ENCODE data around the gene TM6SF1. TPM values are rescaled to one million over a fixed set of nuclear protein-coding genes. Genes with fewer than 3 reads are reported as not detected.
A peak's percentile ranks its signal among the peaks of the same experiment; 100 is the strongest.

Gene TM6SF1
- polyA plus RNA-seq, 1 experiment, result 15.1 TPM

- CTCF ChIA-PET, result interaction anchor here (1.1 kb wide), 1 partner anchor 95 kb away, joined by 3 read pairs; no protein-coding TSS in a partner anchor
- no peak for TF ChIP-seq CTCF (IDR thresholded peaks at IDR 0.05; ENCODE audit: low read depth, low read length)
- POLR2A ChIA-PET, result no interaction called here
Observed at GRCh38 chr15:83105440-83105839, 2.0 kb upstream of the TM6SF1 start.

GRCh38 chr15:83107841-83108181 lies 366 bp downstream of the TM6SF1 start:
- peak overlapping the region; percentile 64 for H3K4me3 ChIP-seq (ENCODE audit: low read depth, low read length)
- no peak overlapping the region for H3K27ac ChIP-seq (ENCODE audit: low read depth, low read length)
- ChIA-PET CTCF (interaction anchor here (2.4 kb wide), 1 partner anchor 97 kb away, joined by 7 read pairs; the partner anchor contains the start of gene C15orf40), POLR2A (interaction anchor here (0.6 kb wide), 1 partner anchor 33 kb away, joined by 9 read pairs; no protein-coding TSS in a partner anchor)
- DNase-seq (ENCODE audit: low read depth, low spot score), result no peak
- no peak for TF ChIP-seq CTCF (IDR thresholded peaks at IDR 0.05; ENCODE audit: low read depth, low read length)
- no peaks in the 10 kb centered on the region; the same call in 1 of the 2 replicates for H3K9me3 ChIP-seq (ENCODE audit: control insufficient read depth, insufficient read depth, low read length)
- H3K27me3 ChIP-seq (ENCODE audit: control insufficient read depth, insufficient read depth, low read length), result no peaks in the 10 kb centered on the region

More at GRCh38 chr15:83105440-83105839, 2.0 kb upstream of the TM6SF1 start:
- H3K4me3 ChIP-seq (ENCODE audit: low read depth, low read length), result no peak overlapping the region
- DNase-seq (ENCODE audit: low read depth, low spot score), result no peak
- no peaks in the 10 kb centered on the region; the same call in 1 of the 2 replicates for H3K9me3 ChIP-seq (ENCODE audit: control insufficient read depth, insufficient read depth, low read length)
- peak overlapping the region; percentile 11 for H3K27ac ChIP-seq (ENCODE audit: low read depth, low read length)
- peaks cover 8% of the 10 kb centered on the region for H3K27me3 ChIP-seq (ENCODE audit: control insufficient read depth, insufficient read depth, low read length)

- H3K4me3 ChIP-seq (ENCODE audit: low read depth, low read length), result peak overlapping the region; percentile 64
- no peaks in the 10 kb centered on the region for H3K27me3 ChIP-seq (ENCODE audit: control insufficient read depth, insufficient read depth, low read length)
- TF ChIP-seq CTCF (IDR thresholded peaks at IDR 0.05; ENCODE audit: low read depth, low read length), result no peak
- peak; percentile 29 for DNase-seq (ENCODE audit: low read depth, low spot score)
- H3K27ac ChIP-seq (ENCODE audit: low read depth, low read length), result peak overlapping the region; percentile 47
- ChIA-PET POLR2A (no interaction called here), CTCF (interaction anchor here (2.4 kb wide), 1 partner anchor 97 kb away, joined by 7 read pairs; the partner anchor contains the start of gene C15orf40)
- H3K9me3 ChIP-seq (ENCODE audit: control insufficient read depth, insufficient read depth, low read length), result no peaks in the 10 kb centered on the region; the same call in 1 of the 2 replicates
Observed at GRCh38 chr15:83108266-83109219, 1.1 kb downstream of the TM6SF1 start.

GRCh38 chr15:83109532-83109931 lies 2.1 kb downstream of the TM6SF1 start:
- Histone ChIP-seq H3K4me3 (ENCODE audit: low read depth, low read length) (no peak overlapping the region), H3K27me3 (ENCODE audit: control insufficient read depth, insufficient read depth, low read length) (no peaks in the 10 kb centered on the region), H3K27ac (ENCODE audit: low read depth, low read length) (no peak overlapping the region), H3K9me3 (ENCODE audit: control insufficient read depth, insufficient read depth, low read length) (peaks cover 2% of the 10 kb centered on the region)
- POLR2A ChIA-PET, result no interaction called here
- CTCF ChIA-PET, result no interaction called here
- TF ChIP-seq CTCF (IDR thresholded peaks at IDR 0.05; ENCODE audit: low read depth, low read length), result no peak
- DNase-seq (ENCODE audit: low read depth, low spot score), result no peak

- no peak for DNase-seq (ENCODE audit: low read depth, low spot score)
- Histone ChIP-seq H3K4me3 (ENCODE audit: low read depth, low read length) (no peak overlapping the region), H3K9me3 (ENCODE audit: control insufficient read depth, insufficient read depth, low read length) (peaks cover 2% of the 10 kb centered on the region), H3K27me3 (ENCODE audit: control insufficient read depth, insufficient read depth, low read length) (no peaks in the 10 kb centered on the region), H3K27ac (ENCODE audit: low read depth, low read length) (no peak overlapping the region)
- ChIA-PET CTCF (no interaction called here), POLR2A (no interaction called here)
- TF ChIP-seq CTCF (IDR thresholded peaks at IDR 0.05; ENCODE audit: low read depth, low read length), result no peak
Observed at GRCh38 chr15:83110381-83110780, 2.9 kb downstream of the TM6SF1 start.
